Skin of body (tissue), 2 donors: Measurements from ENCODE around the gene CLDN22. TPM values are rescaled to one million over a fixed set of nuclear protein-coding genes. Genes with fewer than 3 reads are reported as not detected.

Source experiments
- DNase-seq: peaks from one replicate; lab custom pipeline; 2025; lab: John Stamatoyannopoulos, UW
- total RNA-seq: library from RNA; depleted of rRNA; stranded (reverse); fragments of >200 nt; gene quantifications from one replicate; pipeline ENCODE4 v1.2.3, GENCODE V29; 2014

Gene CLDN22
- total RNA-seq, result not detected

GRCh38 chr4:183320211-183321059, at the start of gene CLDN22:
TSS of gene CLDN22 (minus strand) at chr4:183320276. CDS start at chr4:183320218, 58 bp downstream.
- DNase-seq, result no peak

- no peak for DNase-seq
These were observed 49.0 kb upstream of the CLDN22 start for GRCh38 chr4:183369073-183369472.

- no peak for DNase-seq
These were observed 46.2 kb upstream of the CLDN22 start for GRCh38 chr4:183366206-183366835.

GRCh38 chr4:183364025-183364424, 43.9 kb upstream of the CLDN22 start:
- no peak for DNase-seq

GRCh38 chr4:183362916-183363542, 43.0 kb upstream of the CLDN22 start:
- DNase-seq, result no peak

- DNase-seq, result no peak
These were observed 42.0 kb upstream of the CLDN22 start for GRCh38 chr4:183362036-183362435.

GRCh38 chr4:183360161-183360919, 40.3 kb upstream of the CLDN22 start:
- no peak for DNase-seq

- no peak for DNase-seq
These were observed 38.2 kb upstream of the CLDN22 start for GRCh38 chr4:183358215-183358755.

- no peak for DNase-seq
These were observed 37.0 kb upstream of the CLDN22 start for GRCh38 chr4:183356931-183357675.

- DNase-seq, result no peak
These were observed 36.2 kb upstream of the CLDN22 start for GRCh38 chr4:183356173-183356830.

- DNase-seq, result no peak
These were observed 35.3 kb upstream of the CLDN22 start for GRCh38 chr4:183355405-183355804.

GRCh38 chr4:183354219-183354618, 34.1 kb upstream of the CLDN22 start:
- DNase-seq, result no peak

- DNase-seq, result no peak
These were observed 33.5 kb upstream of the CLDN22 start for GRCh38 chr4:183353557-183353956.

- no peak for DNase-seq
These were observed 32.5 kb upstream of the CLDN22 start for GRCh38 chr4:183352546-183352945.

GRCh38 chr4:183350317-183351071, 30.4 kb upstream of the CLDN22 start:
- peak; percentile 8 for DNase-seq

GRCh38 chr4:183349673-183350072, 29.6 kb upstream of the CLDN22 start:
- peak; percentile 88 for DNase-seq

GRCh38 chr4:183348706-183349659, 28.9 kb upstream of the CLDN22 start:
- DNase-seq, result peak; percentile 34

GRCh38 chr4:183348136-183348535, 28.1 kb upstream of the CLDN22 start:
- no peak for DNase-seq
